Suprapubic skin (tissue), 3 donors: ENCODE measurements around the gene JMJD4.

Experiments
- POLR2A ChIP-seq, 2 donors: fragments of 450-650 bp; IDR thresholded peaks; one replicate each; pipeline ENCODE4 v1.6.1; 2017; ENCODE audit warnings: antibody characterized with exemption in 2 of 2, mild to moderate bottlenecking in 2 of 2, moderate library complexity in 2 of 2
- TF ChIP-seq, protein P1 (sequence below), 2 donors: fragments of 200-600 bp in 1 of 2; fragments of 450-650 bp in 1 of 2; sonication (generic) in 1 of 2; IDR thresholded peaks; one replicate each; pipeline ENCODE4 v1.5.1; 2016 to 2019; ENCODE audit warnings: antibody characterized with exemption in 2 of 2, mild to moderate bottlenecking in 1 of 2, moderate library complexity in 1 of 2

DNA sequence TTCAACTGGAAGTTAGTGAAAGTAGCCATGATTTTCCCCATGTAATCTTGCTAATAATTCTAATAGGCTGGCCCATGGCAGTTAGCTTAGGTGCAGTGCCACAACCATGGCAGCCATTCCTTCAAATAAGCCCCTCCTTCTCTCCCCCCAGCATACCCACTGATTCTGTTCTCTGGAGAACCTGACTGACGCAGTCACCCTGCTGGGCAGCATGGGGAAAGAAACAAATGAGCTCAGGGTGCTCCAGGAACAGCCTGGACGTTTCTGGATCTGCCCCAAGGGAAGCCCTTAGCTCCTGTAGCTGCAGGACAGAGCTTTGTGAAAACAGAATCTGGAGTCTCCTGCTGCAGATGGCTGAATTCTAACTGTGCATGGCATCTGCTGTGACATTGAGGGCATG lies 22.7 kb upstream of the JMJD4 start:
- TF ChIP-seq POLR2A (IDR thresholded peaks at IDR 0.05), result no peak
- TF ChIP-seq, protein P1, sequence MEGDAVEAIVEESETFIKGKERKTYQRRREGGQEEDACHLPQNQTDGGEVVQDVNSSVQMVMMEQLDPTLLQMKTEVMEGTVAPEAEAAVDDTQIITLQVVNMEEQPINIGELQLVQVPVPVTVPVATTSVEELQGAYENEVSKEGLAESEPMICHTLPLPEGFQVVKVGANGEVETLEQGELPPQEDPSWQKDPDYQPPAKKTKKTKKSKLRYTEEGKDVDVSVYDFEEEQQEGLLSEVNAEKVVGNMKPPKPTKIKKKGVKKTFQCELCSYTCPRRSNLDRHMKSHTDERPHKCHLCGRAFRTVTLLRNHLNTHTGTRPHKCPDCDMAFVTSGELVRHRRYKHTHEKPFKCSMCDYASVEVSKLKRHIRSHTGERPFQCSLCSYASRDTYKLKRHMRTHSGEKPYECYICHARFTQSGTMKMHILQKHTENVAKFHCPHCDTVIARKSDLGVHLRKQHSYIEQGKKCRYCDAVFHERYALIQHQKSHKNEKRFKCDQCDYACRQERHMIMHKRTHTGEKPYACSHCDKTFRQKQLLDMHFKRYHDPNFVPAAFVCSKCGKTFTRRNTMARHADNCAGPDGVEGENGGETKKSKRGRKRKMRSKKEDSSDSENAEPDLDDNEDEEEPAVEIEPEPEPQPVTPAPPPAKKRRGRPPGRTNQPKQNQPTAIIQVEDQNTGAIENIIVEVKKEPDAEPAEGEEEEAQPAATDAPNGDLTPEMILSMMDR (IDR thresholded peaks at IDR 0.05), result no peak
